GM19099 (cell line): ENCODE data around the gene SLC39A13.

Experiments used
- POLR2A ChIP-seq: IDR thresholded peaks from 3 replicates; pipeline ENCODE4 v1.6.1; 2011; ENCODE audit warnings: low read depth; ENCODE audit not compliant: insufficient read length; ENCODE audit errors: extremely low read depth

SLC39A13 gene

DNA sequence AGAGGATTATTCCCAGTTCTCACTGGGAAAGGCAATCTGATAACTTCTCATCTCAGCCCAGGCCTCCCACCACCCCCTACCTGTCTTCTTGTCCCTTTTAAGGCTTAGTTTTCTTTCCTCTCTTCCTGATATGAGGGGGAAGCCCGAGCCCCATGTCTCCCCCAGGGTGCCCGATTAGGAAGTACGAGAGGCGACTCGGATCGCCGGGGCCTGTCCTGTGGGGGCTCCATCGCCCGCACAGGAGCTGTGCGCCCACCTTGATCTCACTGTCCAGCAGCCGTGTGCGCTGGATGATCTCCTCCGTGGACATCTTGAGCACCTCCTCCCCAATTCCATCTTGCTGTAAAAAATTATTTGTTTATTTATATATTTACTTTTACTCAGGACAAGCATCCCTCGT, 17.2 kb downstream of the SLC39A13 start:
- no peak for TF ChIP-seq POLR2A

DNA sequence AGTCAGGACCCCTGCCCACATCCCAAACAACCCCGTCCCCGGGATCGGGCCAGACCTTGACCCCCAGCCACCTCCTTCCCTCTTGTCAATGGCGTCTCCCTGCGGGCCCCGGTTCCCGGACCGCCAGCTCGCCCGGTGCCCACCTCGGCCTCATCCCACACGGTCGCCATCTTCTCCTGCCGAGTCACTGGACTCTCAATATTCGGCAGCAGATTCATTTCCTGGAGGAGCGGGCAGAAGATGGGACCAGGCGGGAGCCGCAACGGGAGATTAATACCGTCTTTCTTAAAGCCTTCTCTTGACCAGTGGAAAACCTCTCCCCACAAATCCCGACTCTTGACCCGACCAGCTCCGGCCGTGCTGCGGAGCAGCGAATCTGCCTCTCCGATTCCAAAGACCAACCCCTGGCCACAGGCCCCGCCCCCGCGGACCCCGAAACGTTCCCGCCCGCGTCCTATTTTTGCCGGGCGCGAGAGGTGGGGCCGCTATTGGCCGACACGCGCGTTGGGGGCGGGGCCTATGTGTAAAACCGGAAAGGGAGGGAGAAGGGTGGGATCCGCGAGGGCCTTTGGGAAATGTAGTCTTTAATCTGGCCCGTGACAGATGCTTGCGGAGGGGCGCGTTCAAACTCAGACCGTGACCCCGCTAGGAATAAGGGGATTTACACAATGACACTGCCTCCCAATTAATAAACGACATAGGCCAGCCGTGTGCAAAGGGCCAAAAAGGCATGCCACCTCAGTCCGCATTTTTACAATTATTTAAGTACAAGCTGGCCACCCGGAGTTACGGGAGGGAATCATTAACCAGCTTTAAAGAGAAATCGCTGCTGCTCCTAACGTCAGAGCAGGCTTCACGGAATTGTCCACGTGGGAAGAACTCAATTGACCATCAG, 17.9 kb downstream of the SLC39A13 start, which contains the start of gene PSMC3:
Gene PSMC3, minus strand, starts transcription at position 378 of the 895 bp plus-strand sequence. Its CDS starts 160 bp downstream, at position 218.
- peak; percentile 87 for TF ChIP-seq POLR2A

DNA sequence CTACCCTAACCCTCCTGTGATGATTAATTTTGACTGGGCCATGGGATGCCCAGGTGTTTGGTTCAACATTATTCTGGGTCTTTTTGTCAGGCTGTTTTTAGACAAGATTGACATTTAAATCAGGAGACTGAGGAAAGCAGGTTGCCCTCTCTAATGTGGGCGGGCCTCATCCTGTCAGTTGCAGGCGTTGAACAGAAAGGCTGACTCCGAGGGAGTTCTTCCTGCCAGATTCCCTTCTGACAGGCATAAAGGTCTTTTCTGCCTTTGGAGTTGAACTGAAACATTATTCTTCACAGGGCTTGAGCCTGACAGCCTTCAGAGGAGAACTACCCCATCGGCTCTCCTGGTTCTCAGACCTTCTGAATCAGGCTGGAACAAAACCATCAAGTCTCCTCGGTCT, 22.1 kb downstream of the SLC39A13 start:
- no peak for TF ChIP-seq POLR2A

DNA sequence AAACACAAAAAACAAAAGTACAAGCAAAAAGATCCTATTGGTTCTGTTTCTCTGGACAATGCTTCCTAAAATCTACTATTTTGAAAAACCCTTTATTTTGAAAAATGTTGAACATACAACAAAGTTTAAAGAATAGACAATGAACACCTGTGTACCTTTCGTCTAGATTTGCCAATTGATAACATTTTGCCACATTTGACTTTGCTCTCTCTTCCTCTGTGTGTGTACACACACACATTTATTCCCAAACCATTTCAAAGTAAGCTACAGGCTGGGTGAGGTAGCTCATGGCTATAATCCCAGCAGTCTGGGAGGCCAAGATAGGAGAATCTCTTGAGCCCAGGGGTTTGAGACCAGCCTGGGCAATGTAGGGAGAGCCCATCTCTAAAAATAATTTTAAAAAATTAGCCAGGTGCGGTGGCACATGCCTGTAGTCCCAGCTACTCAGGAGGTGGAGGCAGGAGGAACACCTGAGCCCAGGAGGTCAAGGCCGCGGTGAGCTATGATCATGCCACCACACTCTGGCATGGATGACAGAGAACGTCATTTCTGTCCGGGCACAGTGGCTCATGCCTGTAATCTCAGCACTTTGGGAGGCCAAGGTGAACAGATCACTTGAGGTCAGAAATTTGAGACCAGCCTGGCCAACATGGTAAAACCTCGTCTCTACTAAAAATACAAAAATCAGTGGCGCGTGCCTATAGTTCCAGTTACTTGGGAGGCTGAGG, 23.1 kb downstream of the SLC39A13 start:
- no peak for TF ChIP-seq POLR2A

DNA sequence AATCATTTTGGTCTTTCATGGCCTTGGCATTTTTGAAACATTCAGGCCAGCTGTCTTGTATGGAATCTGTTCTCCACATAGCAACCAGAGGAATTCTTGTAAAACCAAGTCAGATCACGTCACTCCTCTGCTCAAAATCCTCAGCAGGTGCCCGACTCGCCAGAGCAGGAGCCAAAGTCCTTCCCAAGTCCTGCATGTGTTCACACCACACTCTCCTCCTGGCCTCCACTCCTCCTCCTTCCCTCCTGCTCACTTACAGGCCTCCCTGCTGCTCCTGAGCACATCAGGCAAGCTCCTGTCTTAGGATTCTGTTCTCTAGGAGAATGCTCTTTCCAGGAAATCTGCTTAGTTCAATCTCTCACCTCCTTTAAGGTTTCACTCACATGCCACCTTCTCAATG, 24.8 kb downstream of the SLC39A13 start:
- no peak for TF ChIP-seq POLR2A

- TF ChIP-seq POLR2A = no peak
Observed at GRCh38 chr11:47434011-47434786, 25.8 kb downstream of the SLC39A13 start.

DNA sequence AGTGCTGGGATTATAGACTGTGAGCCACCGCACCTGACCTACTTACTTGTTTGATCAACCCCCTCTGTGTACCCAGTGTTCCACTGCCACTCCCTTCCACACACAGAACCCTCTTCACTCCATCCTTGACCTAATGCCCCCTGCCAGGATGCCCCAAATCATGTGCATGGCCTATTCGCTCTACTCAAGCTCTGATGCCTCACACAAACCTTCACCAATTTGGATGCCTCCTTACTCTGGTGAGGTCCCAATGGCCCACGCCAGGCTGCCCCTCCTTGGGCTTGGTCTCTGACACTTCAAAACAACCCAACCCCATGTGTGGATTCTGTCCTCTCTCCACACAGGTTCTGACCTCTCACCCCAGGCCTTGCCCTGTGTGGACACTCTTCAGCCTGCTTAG, 27.3 kb downstream of the SLC39A13 start:
- no peak for TF ChIP-seq POLR2A

DNA sequence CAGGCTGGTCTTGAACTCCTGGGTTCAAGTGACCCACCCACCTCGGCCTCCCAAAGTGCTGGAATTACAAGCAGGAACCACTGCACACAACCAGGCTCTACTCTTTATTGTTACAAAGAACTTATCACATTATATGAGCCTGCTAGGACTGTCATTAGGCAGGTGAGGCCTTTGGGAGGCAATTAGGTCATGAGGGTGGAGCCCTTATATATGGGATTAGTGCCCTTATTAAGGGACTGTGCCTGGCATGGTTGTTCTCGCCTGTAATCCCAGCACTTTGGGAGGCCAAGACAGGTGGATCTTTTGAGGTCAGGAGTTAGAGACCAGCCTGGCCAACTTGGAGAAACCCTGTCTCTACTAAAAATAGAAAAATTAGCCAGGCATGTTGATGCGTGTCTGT, 28.3 kb downstream of the SLC39A13 start:
- TF ChIP-seq POLR2A = no peak

- TF ChIP-seq POLR2A = no peak
Observed at GRCh38 chr11:47437218-47437745, 28.9 kb downstream of the SLC39A13 start.

- no peak for TF ChIP-seq POLR2A
Observed at GRCh38 chr11:47437746-47438418, 29.5 kb downstream of the SLC39A13 start.

DNA sequence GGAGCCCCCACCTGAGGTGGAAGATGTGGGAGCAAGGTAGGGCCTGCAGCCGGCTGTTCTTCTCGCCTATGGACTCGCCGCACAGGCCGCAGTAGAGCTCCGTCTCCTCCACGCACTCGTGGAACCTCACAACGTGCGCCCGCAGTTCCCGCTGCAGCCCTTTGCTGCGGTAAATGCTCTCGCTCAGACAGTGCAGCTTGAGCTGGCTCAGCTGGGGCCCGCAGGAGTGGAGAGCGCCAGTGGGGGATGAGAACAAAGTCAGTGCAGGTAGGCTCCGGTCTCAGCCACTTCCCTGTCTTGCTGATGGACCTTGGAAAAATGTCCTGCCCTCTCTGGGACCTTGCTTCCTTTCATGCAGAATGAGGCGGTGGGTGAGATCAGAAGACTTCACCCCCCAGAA, 30.3 kb downstream of the SLC39A13 start:
- no peak for TF ChIP-seq POLR2A

DNA sequence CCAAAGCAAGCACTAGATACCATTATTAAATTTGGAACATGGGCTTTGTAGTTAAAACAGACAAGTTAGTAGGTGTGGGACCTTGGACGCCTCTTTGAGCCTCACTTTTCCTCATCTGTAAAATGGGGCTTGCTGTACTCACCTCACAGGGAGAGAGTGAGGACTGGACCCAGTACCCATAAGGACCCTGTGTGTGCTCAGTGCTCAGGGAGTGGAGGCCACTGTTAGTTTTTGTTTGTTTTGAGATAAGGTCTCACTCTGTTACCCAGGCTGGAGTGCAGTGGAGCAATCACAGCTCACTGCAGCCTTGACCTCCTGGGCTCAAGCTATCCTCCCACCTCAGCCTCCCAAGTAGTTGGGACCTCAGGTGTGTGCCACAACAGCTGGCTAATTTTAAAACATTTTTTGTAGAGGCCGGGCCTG, 31.7 kb downstream of the SLC39A13 start:
- TF ChIP-seq POLR2A = no peak

DNA sequence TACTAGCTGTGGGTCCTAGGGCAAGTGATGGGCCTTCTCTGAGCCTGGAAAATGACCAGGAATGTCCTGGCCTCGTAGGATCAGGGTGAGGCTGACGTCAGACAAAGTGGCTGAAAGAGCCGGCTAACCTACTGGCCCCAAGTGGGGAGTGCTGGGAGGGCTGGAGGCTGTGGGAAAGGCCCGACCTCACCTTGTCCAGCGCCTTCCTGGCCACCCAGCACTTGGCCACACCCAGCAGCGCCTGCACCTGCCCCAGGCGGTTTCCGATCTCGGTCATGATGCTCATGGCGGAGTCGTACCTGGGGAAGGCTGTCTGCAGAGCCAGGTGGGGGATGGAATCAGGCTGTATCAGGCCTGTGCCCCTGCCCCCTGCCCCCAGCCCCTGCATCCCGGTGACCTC, 33.0 kb downstream of the SLC39A13 start:
- no peak for TF ChIP-seq POLR2A

DNA sequence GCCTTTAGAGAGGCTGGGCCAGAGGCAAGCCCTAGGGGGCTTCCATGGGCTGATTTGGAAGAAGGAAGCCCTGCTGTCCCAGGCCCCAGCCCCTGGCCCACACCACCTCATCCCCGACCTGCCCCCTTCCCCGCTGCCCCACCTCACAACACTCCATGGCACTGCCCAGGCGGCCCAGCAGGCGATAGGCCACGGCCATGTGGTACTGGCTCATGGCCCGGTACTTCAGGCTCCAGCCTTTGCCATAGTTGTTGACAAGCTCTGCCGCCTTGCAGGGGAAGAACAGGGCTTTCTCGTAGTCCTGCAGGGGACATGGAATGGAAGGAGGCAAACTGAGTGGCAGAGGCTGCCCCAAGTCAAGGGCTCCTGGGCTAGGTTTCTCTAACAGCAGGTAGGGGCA, 34.1 kb downstream of the SLC39A13 start:
- TF ChIP-seq POLR2A = no peak
